AG09319 (cell line): Measurements from ENCODE around the gene TRIM54.

Experiments
- DNase-seq: peaks from one replicate; pipeline ENCODE4 v3.0.0-alpha.2; 2010; ENCODE audit warnings: low read depth; ENCODE audit errors: extremely low read depth
- TF ChIP-seq, protein P1 (sequence below): IDR thresholded peaks from 2 replicates; pipeline ENCODE4 v1.5.1; 2011; ENCODE audit warnings: low read depth, mild to moderate bottlenecking, inconsistent platforms, low read length, moderate library complexity

Gene TRIM54

DNA sequence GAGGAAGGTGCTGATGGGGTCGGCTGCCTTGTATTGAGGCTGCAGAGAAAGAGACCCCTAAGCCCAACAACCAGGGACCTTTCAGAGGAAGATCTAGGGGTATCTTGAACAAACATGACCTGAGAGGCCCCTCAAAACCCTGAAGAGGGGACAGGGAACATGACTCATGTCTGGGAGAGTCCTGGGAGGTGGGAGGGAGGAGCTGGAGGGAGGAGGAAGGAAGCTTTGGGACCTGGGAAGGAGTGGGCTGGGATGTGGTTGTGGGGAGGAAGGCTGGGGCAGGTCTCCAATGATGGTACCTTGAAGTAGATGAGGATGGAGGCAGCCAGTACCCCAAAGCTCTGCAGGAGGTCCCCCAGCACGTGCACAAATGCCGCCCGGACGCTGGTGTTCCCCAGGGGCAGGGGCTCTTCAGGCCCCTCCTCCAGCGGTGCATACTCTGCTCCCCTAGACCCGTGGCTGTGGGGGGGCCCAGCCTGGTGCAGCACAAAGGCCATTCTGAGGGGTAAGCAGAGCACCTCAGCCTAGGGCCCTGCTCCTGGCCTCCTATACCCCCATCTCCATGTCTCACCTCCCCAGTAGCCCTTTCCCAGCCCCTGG, 25.3 kb upstream of the TRIM54 start:
- TF ChIP-seq, protein P1, sequence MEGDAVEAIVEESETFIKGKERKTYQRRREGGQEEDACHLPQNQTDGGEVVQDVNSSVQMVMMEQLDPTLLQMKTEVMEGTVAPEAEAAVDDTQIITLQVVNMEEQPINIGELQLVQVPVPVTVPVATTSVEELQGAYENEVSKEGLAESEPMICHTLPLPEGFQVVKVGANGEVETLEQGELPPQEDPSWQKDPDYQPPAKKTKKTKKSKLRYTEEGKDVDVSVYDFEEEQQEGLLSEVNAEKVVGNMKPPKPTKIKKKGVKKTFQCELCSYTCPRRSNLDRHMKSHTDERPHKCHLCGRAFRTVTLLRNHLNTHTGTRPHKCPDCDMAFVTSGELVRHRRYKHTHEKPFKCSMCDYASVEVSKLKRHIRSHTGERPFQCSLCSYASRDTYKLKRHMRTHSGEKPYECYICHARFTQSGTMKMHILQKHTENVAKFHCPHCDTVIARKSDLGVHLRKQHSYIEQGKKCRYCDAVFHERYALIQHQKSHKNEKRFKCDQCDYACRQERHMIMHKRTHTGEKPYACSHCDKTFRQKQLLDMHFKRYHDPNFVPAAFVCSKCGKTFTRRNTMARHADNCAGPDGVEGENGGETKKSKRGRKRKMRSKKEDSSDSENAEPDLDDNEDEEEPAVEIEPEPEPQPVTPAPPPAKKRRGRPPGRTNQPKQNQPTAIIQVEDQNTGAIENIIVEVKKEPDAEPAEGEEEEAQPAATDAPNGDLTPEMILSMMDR = no peak
- DNase-seq = no peak

DNA sequence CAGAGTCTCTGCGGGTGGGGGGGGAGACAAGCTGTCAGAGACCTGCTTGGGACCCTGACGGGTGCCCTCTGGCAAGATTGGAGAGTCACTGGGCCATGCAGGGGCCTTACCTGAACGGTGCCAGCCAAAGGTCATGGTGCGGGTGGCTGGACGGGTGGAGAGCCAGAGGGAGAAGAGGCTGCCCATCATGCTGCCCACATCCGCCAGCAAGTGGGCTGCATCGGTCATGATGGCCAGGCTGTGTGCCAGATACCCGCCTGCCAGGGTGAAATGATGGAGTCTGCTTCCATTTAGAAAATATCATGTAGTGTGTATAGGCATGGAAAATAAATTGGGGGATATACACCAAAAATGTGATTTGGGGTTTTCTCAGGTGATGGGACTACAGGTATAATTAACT, 24.2 kb upstream of the TRIM54 start:
- no peak for DNase-seq
- TF ChIP-seq, protein P1 = no peak

DNA sequence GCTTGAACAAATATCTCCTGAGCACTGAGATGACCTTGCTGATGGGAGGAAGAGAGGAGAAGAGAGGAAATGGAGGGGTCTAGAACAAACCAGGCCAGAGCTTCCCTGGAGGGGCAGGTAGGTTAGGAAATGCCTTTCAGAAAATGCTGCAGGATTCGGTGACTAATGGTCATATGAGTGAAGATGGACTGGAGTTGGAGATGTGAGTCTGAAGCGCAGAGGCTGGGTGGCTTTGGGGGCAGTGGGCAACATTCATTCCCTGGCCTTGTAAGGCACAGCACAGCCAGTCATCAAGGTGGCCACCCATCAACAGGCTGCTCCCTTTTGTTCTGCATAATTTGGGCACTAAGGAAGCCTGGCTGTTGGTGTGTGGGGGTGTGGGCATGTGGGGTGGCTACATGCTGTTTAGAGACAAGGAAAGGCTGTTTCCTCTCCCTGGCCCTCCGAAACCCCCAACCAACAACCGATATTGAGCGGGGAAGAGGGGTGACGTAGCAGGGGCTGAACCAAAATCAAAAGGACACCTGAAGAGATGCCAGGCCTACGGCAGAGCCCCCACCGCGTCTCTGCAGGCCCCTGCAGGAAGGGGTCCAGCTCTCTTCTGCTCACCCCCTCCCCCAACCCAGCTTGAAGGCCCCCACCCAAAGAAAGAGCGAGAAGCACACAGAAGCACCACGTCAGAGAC, 20.8 kb upstream of the TRIM54 start:
- TF ChIP-seq, protein P1 = no peak
- DNase-seq = no peak

DNA sequence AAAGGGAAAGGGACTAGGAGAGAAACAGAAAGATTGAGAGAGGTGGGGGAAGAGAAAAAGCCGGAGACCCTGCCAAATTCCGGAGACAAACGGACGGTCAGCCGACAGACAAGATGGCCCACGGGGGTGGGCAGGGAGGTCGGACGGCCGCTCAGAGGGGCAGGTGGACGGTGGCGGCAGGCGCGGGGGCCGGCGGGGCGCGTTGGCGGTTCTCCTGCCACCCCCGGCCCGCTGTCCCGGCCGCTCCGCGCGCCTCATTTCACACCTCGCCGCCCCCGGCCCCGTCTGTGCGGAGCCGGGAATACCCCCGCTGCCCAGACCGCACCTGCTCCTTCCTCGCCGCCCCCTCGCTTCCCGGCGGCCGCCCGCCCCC, 20.3 kb upstream of the TRIM54 start:
- DNase-seq = no peak
- TF ChIP-seq, protein P1 = no peak

DNA sequence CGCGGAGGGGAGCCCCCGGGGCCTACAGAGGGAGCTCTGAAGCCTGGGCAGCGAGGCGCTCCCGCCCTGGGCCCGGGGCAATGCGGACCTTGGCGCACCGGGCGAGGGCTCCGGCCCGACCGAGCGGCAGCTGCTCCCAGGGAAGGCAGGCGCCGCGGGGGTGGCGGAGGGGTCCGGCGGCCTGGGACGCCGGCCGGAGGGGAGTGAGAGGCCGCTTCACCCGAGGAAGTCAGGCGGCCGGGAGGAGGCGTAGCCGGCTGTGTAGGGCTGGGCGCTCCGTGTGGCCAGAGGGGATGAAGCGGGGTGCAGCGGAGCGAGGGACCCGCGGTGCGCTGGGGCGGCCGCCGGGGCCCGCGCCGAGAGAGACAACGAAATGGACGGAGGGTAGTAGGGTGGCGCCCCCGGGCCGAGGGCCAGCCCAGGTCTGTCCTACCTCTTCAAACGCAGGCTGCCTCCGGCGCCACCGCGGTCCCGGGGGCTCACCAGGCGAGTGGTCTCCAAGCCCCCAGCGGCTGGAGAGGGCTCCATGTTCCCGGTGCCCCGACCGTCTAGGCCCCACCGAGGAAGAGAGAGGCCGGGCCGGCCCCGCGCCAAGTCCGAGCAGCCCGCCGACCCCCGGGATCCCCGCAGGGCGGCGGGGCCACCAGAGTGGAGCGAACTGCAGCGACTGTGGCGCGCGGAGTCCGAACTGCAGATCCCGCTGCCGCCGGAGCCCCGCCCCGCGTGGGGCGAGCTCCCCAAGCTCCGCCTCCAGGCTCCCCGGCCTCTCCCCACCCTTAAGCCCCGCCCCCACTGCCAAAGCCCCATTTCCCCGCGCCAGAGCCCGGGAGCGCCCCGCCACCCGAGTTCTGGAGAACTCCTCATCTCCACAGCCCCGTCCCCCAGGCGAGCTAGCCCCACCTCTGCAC, 19.6 kb upstream of the TRIM54 start, which contains the start of gene SLC30A3:
Gene SLC30A3, minus strand, starts transcription at position 669 of the 908 bp plus-strand sequence. Its CDS starts 141 bp downstream, at position 528.
- DNase-seq = no peak
- TF ChIP-seq, protein P1 = no peak

DNA sequence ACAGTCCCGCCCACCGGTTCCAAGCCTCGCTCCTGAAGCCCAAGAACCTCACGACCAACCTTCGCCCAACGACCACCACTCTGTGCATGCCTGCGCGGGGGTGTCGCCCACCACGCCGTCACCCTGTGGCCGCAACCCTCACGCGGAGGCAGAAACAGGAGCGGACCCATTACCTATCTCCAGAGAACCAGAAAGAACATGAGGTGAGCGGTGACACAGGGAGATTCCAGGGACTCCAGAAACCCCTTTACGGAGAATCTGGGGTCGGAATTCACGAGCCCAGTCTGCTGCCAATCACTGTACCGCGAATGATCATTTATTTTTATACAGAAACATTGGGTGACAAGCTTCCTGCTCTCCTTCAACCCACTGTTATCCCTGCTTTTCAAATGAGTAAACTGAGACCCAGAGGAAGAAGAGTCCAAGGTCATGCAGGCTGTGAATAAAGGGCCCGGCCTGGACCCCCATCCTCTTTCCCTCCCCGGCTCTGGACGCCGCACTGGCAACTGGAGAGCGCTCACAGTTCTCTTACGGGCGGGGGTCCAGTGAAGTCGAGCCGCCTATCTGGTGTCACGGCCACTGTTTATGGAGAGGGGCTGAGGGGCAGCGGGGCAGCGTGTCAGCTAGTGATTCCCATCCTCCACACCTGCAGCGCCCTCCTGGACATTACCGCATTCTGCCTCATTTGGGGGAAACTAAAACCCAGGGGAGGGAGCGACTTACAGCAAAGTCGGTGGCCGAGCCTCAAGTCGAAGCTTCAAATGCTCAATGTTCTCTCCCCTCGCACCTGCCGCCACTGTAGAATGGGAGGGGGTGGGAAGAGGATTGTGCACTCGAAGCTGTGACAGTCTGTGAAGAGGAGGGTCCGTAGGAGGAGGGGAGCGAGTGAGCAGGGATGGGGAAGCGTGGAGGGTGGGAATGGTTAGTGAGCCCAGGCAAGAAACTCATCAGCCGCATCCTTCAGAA, 18.7 kb upstream of the TRIM54 start:
- DNase-seq = no peak
- TF ChIP-seq, protein P1 = no peak
